Lower leg skin (tissue), 3 donors: ENCODE measurements around the gene PNPLA2.

Experiments used
- CTCF ChIP-seq, 3 donors: fragments of 450-650 bp; IDR thresholded peaks; one replicate each; pipeline ENCODE4 v1.5.1; 2016; ENCODE audit warnings: antibody characterized with exemption in 3 of 3, mild to moderate bottlenecking in 3 of 3, moderate library complexity in 2 of 3
- POLR2A ChIP-seq, 2 donors: fragments of 450-650 bp; IDR thresholded peaks; one replicate each; pipeline ENCODE4 v1.6.1; 2016 to 2017; ENCODE audit warnings: antibody characterized with exemption in 2 of 2, mild to moderate bottlenecking in 1 of 2, moderate library complexity in 1 of 2

GRCh38 chr11:812390-812789, 6.3 kb upstream of the PNPLA2 start:
- TF ChIP-seq CTCF (IDR thresholded peaks at IDR 0.05) (no peak), POLR2A (IDR thresholded peaks at IDR 0.05) (no peak)
